KG1 (cell line): ENCODE results near the gene IL17F.
A peak's percentile ranks its signal among the peaks of the same experiment; 100 is the strongest.
"Not testable (repeated sequence)": the region's sequence is repeated elsewhere in the genome, so short reads cannot be mapped to it uniquely, and the experiment has no call there.

Experiments used
- DNase-seq: peaks from one replicate; lab custom pipeline; 2025; lab: John Stamatoyannopoulos, UW

Gene IL17F

DNA sequence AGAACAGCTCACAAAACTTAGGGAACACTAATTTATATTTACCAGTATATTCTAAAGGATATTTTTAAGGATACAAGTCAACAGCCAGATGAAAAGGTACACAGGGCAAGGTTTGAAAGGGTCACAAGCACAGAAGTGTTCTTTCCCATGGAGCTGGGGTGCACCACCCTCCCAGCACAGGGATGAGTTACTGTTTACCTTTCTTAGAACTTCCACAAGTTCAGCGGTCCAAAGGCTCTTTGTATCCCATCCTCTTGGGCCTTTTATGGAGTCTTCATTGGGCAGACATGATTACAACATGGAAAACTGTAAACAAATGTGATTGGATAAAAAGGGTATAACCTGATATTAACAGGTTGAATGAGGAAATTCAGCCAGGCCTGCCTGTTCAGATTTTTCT, 1.1 kb upstream of the IL17F start:
- DNase-seq, result no peak

DNA sequence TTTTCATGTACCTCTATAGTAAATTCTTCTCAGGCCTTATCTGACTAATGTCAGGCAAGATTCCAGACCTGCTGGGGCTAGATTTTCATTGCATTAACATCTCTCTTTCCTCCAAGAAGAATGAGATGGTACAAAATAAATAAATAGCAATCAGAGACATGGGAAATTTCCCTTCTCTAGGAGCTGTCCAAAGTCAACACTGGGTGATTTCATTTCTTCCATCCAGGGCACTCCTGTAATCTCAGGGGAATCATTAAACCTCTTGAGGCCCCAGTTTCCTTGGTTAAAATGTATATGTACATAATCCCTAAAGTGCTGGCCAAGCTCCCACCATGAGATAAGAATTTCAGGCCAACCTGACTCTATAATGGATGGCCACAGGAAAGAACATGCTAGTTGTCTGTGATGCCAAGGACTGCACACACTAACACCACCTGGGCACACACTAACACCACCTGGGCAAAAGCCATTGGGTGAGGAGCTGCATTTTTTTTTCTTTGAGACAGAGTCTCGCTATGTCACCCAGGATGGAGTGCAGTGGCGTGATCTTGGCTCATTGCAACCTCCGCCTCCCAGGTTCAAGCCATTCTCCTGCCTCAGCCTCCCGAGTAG, 912 bp downstream of the IL17F start:
- no peak for DNase-seq

DNA sequence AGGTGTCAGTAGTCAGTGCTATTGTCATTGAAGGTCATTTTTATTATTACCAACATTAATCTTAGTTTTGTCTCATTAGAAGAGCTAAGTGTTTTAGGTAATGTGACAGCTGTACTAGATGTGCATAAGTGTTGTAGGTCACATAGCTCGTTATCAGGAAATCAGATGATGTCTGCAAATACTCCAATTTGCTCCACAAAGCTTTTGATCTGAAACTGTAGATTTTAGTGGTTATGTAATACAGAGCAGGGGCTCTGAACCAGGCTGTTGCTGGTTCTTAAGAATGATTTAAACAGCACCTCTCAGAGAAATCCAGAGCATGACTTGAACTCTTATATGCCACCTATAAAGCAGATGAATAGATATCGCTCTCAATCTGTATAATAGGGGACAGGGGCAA, 2.5 kb downstream of the IL17F start:
- DNase-seq, result no peak

DNA sequence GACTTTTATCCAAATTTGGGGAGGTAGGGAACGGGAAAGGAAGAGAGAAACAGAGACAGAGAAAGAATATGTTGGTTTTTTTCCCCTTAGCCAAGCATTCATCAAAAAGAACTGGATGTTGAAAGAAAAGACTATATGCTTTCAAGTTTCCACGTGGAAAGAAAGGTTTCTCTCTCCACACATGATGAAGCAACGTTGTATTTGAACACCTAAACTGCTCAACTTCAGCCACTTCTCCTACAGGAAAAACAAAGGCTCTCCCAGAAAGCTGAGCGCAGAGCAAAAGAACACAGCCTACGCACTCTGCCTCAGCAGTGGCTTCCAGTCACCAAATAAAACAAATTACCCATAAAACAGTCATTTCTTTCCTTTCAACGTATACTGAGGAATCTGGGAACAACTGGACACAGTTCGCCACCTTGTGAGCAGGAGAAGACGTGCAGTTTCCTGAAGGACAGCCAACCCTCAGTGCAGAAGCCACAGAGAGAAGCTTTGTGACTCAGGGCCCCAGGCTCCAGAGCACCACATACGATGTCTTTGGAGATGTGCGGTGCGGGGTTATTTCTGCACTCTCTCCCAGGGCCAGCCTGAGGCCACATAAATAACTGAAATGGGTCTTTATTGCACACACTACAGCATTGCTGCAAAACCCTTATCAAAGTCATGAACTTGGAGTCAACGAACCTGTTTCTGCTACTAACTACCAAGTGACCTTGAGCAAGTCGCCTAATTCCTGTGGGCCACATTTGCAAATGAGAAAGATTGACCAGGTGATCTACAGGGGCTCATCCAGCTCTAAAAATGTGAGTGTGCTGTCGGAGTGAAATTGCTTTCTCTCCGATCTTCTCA, 10.1 kb downstream of the IL17F start:
- no peak for DNase-seq

DNA sequence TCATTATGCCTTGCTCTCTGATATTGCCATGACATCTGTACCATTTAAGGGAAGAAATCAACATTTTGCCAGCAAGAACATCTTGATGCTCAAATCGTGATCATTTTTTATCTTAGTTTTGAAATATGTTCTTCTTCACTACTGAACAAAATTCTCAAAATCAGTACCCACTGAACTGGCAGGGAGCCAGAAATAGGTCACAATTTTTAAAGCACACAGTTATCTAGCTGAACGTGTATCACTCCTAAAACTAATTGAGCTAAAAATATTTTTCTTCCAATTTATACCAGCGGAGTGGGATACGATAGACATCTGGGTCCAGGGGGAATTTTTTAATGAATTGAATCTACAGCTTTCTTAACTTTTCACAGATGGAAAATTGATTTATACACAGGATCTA, 11.3 kb downstream of the IL17F start:
- no peak for DNase-seq

DNA sequence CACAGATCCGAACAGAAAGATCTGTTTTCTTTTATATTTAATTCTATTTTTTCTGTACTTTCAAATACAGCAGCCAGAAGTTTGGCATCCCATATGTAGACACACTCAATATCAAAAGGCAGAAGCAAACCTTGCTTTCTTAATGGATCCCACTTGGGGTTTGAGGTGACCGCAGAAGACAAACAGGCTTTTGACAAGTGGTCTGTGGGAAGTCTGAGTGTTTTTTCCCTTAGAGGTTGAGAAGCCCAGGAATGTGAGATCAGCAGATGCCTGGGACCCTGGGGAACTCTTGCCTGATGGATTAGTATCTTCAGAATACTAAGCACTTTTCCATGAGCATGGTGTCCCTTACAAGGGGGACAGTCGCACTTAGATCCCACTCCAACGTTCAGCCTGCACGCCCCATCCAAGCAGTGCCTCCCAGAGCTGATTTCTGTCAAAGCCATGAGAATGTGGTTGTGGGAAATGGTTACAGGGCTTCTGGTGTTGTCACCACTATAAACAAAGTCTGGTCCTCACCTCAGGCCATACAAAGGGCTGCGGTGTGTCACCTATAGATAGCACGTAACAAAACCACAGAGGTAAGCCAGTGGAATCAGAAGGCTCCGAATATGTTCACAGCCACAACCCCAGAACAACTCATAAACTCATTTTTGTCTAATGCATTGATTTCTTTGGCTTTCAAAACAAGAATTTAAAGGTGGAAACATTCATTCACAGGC, 12.7 kb downstream of the IL17F start:
- DNase-seq, result no peak

DNA sequence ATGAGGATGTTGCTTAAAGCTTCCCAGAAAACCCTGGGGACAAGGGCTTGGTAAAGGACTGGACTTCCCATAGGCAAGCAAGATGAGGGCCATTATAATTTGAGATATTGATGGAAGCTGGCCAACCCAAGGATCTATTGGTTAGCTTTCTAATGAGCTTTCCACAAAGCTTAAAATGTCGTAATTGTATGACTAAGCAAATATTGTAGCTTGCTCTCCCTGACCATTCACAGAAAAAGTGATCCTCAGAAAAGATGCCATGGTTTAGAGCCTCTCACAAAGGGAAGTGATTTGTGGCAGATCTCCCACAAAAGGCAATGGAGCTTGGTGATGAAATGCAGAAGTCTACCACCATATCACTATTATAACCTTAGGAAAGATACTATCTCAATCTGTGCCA, 13.6 kb downstream of the IL17F start:
- no peak for DNase-seq

DNA sequence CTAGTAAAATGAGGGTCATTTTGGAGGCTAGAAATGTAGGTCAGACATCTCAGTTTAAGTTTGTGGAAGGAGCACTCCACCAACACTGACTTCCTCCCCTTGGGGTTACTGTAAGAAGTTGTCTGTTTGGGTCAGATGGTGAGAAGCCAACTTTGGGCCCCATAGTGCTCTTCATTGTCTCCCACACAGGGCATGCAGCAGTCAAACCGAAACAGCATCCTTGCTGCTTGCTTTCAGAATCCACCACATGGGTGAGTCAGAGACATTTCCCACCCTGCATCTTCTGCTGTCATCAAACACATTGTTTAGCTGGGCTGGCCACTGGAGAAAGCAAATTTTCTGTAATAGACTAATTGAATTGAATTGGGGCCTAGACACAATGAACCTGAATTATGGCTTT, 16.8 kb downstream of the IL17F start:
- no peak for DNase-seq

DNA sequence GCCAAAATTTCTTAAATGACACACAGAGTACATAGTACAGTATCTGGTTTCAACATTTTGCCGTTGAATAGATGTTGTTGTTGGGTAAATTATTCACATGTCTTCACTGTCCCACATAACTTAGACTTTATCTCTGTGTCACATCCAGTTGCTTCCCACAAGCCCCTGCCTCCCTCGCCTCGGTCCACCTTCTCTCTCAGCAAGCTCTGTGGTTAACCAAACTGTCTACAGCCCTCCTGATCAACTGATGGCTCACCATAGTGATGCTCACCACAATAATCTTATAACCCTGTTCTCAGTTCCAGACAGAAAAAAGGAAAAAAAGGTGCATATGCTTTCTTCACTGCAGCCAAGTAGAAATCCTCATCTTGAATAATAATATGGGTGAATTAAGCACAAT, 23.0 kb downstream of the IL17F start:
- peak; percentile 69 for DNase-seq

DNA sequence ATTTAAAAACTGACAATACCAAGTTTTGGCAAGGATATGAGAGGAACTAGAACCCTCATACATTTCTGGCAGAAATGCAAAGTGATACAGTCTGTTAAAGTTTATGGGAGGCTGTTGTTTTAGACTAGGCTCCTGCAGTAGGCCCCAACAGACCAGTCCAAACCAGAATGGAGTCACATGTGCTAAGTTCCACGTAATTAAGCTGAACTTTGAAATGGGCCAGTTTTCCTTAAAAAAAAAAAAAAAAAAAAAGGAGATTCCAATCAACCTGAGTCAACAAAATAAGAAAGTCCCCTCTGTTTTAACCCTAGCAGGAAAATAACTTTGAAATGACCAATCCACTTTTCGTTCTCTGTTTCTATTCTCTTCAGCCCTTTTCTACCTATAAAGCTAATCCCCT, 26.5 kb downstream of the IL17F start:
- DNase-seq, result no peak

DNA sequence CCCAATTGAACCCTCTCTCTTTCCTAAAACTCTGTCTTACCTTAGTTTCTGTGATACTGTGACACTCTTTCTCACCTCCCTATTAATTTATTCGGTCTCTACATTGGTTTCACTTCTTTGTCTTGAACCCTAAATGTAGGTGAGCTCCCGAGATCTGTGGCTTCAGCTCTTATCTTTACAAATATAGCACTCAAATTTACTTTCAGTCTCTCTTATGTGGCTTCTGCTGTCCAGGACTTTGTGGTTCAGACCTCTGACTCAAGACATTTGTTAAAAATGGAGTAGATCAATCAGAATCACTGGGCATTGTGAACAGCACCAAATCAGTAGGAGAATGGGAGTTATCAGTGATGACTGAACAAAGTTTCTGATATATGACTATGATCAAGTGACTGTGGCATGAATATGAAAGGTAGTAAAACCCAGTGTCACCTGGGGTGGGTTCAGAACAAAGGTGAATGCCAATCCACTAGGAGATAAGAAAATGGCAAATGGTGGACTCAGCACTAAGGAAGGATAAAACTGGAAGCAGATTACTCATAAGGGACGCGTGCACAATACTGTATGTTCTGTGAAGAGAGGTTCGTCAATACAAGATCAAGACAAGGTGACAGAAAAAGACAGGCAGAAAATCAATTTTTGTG, 27.2 kb downstream of the IL17F start:
- DNase-seq, result no peak

DNA sequence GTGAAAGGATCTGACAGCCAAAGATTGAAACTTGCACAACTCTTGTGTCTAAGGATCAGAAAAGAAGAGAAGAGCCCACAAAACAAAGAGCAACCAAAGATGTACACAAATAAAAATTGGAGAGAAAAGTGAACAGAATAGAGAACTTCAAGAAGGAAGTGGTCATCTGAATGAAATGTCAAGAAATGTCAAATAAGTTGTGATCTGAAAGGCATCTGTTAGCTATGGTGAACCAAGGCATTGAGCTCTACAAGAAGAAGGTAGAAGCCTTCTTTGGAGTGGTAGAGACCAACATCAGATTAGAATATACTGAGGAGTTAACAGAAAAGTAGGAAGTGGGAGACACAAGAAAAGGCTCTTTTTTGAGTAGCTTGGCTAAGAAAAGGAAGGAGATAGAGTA, 28.5 kb downstream of the IL17F start:
- DNase-seq, result no peak

DNA sequence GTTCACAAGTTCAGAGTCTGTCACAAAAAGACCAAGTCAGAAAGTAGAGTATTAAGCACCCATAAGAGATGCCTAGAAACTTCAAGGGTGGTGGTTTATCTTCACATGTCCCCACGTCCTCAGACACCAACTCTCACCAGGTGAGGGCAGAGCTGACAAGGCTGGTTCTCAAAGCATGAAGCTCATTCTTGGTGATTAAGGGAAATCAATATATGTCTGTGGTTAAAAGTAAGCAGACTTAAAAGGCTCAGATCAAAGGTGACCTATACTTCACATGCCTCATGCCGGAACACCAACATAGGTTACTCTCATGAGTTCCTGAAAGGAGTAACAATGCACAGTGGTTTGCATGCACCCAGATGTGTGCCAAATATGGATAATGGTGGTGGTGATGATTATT, 31.2 kb downstream of the IL17F start:
- DNase-seq, result no peak

DNA sequence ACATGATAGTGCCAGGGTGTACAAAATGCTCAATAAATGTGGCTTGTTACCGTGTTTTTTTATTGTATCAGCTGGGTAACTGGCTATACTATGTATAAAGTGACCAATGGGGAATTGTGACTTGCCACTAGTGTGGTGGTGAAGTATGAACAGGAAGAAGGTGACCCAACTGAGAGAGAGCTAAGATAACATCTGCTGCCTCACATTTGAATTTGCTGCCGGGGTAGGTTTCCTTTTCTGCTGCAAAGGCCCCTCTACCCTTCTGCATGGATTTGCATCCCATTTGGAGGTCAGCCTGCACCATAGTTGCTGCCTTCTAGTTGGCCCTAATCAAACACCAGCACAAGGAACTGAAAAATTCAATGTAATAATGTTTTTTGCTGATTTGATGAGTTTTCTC, 34.1 kb downstream of the IL17F start:
- DNase-seq, result no peak

DNA sequence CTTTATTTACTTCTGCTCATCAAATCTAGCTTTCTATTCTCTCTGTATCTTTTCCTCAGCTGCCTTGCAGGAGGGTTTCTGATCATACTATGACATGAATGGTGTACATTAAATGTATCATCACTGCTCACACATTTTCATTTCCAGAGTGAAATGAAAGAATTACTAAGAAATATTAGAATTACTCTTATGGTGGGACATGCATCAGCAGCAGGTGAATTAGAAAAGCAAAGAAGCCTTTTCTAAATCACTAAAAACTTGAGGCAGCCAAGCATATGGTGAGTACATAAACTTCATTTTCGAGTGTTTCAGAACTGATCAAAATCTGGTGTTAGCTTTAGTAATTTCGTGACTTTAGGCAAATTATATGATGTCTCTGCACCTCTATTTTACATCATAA, 34.5 kb downstream of the IL17F start:
- DNase-seq, result no peak

DNA sequence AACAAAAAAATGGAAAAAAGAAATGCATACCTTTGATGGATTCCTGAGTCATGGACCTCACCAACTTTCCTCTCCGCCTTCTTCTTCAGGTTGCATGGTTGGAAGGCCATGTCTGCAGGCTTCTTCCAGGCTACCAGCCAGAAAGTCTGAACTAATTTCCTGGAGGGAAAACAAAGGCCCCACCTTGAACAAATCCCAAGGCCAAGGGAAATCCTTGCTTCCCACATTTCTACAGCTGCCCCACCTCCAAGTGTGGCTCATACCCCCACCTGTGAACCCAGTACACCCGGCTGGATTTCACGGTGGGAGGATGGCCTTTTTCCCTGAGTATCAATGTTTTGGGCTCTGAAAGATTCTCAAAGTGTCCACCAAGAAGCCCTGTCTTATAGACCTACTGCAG, 35.7 kb downstream of the IL17F start:
- no peak for DNase-seq

DNA sequence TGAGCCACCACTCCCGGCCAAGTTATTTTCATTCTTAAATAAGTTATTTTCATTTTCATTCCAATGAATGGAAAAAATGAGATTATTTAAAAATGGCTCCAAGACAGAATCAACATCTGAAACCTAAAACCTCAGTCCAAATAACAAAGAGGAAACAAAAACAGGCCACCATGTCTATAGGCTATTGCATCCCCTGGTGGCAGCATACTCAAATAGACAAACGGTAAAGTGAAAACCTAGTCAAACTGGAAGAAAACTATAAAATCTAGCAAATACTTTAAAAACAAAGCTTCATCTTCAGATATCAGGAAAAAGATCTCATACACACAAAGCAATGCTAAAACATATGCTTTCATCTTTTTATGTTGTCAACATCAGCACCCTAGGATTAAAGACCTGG, 37.2 kb downstream of the IL17F start:
- no peak for DNase-seq

DNA sequence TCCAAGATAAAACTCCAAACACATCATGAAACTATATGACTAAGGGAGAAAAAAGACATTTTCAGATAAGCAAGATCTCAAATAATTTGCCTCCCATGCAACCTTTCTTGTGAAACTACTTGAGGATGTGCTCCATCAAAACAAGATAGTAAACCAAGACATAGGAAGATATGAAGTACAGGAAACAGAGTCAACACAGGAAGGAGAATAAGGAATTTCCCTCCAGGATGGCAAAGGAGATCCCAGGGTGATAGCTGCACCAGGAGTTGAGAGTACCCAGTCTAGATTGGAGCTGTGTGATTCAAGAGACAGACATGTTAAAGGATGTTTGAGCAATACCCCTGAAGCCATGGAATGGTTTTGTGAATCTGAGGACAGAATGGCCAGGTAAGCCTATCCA, 42.8 kb downstream of the IL17F start:
- no peak for DNase-seq

DNA sequence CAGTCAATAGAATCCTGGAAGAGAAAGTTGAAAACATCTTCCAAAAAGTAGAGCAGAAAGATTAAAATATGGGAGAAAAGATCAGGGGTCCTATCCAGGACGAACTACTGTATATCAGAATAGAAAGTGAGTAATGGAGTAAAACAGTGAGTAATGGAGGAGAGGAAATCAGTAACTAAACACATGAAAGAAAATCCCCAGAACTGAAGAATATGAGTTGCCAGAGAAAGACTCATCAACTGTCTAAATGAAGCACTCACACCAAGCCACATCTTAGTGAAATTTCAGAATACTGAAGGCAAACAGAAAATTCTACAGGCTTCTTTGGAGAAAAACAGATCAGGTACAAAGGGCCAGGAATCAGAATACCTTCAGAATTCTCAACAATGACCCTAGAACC, 43.3 kb downstream of the IL17F start:
- DNase-seq, result no peak

DNA sequence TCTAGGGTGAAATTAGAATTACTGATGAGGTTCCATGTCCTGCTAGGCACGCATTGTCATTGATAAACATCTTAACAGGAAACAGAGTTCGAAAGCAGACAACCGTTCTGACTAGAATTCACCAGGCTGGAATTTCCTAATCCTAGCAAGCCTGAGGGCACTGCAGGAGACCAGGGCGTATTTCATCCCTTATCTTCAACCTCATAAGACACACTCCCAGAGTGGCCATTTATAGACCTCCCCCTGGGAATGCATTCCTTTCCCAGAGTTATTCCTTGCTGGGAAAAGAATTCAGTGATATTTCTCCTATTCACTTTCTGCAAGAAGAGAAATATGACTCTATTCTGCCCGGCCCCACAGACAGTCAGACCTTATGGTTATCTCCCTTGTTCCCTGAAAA, 44.2 kb downstream of the IL17F start:
- DNase-seq, result not testable (repeated sequence)

DNA sequence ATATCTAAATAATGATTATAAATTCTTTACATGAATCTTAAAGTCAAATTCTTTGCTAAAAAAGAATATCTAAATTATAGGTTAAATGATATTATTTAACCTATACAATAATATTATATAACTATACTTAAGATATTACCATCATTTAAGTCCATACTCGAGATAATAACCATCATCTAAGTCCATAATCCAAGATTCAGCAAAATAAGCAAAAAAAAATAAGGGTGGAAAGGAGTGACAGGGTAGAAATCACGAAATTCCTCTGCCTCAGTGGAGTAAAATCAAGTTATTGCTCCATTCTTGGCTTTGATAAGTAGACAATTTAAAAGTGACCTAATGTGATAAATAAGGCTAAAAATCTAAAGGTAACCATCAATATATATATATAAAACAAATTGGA, 48.4 kb downstream of the IL17F start:
- DNase-seq, result no peak

DNA sequence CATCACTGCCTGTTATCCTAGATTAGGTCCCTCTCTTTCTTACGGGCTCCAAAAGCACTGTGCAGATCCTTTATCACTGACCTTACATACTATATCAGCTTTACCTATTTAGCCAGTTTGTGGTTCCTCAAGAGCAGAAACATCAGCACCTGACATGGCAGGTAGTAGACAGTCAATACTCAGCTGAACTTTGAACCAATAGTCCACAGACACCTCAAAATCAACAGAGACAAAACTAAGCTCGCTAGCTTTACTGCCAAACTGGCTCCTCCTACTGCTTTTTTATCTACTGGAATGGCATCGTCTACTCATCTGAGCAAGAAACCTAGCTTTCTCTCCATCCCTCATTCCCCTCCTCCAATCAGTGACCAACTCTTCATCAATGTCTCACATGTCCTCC, 52.5 kb downstream of the IL17F start:
- DNase-seq, result no peak

DNA sequence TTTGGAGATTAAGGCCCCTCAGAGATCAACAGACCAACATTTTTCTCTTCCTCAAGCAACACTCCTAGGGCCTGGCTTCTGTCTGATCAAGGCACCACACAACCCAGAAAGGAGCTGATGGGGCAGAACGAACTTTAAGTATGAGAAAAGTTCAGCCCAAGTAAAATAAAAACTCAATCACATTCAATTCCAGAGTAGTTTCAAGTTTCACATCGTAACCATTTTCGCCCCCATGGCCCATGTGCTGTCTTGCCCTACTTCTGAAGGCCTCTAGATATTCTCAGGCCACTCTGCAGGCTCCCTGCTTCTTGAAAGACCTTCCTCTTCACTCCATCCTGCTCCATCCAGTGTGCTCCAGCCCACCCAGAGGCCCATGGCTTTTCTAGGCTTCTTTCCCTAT, 53.9 kb downstream of the IL17F start:
- DNase-seq, result no peak
